Germinal center (tissue), 1 donor: ENCODE results near the gene COQ3.
A peak's percentile ranks its signal among the peaks of the same experiment; 100 is the strongest.

Source experiments
- DNase-seq: peaks from one replicate; pipeline ENCODE4 v3.0.0; 2012; ENCODE audit warnings: mixed read lengths, low spot score

Gene COQ3, protein sequence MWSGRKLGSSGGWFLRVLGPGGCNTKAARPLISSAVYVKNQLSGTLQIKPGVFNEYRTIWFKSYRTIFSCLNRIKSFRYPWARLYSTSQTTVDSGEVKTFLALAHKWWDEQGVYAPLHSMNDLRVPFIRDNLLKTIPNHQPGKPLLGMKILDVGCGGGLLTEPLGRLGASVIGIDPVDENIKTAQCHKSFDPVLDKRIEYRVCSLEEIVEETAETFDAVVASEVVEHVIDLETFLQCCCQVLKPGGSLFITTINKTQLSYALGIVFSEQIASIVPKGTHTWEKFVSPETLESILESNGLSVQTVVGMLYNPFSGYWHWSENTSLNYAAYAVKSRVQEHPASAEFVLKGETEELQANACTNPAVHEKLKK

DNA sequence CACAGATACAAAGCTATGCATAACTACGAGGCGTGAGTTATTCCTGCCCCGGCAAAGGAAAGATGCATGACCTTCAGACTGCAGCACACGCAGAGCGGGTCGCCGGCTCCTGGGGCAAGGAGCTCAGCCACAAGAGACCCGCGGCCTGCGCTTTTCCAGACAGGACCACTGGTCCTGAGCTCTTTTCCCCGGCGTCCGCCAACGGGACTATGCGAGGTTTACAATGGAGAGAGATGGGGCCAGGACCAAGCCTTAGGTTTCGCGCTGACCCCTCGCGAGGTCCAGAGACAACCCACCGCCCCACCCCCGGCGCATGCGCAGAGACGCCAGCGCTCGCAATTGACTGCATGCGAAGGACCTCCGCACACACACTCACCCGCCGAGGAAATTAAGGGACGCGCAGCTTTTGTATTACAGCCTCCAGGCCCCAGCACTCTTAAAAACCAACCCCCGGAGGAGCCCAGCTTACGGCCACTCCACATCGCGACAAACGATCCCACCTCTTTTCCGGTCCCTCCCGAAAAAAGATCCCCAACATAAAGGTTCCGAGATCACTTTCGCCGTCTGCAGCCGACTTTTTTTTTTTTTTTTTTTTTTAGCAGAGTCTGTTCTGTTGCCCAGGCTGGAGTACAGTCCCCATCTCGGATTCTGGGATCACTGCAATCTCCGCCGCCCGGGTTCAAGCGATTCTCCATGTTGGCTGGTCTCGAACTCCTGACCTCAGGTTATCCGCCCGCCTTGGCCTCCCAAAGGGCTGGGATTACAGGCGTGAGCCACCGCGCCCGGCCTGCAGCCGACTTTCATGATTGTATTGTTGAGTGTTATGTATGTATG is at the start of gene COQ3:
Gene COQ3, minus strand, starts transcription at position 498 of the 834 bp plus-strand sequence. Its CDS starts 16 bp downstream, at position 482.
- peak; percentile 80 for DNase-seq

DNA sequence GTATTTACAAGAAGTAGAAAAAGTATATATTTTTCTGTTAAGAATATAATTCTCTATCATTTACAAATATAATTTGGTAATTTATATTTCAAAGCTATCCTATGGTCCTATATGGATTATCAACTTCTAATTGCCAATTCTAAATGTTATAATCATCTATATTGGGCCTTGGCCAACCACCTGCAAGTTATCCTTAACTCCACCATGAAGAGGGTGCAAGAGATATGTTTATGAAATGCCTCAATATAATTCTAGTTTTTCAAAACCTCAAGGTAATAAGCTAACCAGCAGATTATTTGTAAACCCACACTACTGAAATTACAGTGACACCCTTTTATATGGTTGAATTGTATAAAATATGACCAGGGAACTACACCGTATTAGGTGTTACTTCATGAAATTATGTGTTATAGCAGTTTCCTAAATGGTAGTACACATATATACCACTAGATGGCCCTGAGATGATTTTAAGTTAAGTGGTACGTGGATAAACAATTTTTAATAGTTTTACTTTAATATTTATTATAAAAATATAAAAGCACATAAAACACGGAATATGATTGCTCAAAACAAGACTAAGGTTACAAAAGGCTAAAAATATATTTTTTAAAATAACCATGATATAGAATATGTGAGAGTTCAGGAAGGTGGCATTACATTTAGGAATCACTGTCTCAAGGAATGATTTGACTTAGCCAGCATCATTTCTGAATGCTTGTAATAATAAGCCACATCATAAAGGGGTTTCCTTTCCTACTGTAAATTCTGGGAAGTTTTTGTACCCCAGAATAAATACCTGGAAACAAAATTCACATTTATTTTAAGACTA is 40.9 kb upstream of the COQ3 start:
- DNase-seq = peak; percentile 33

GRCh38 chr6:99432877-99433276 is 38.9 kb upstream of the COQ3 start:
- no peak for DNase-seq

GRCh38 chr6:99431901-99432300 is 37.9 kb upstream of the COQ3 start:
- DNase-seq = no peak

GRCh38 chr6:99427988-99428387 is 34.0 kb upstream of the COQ3 start:
- no peak for DNase-seq

DNA sequence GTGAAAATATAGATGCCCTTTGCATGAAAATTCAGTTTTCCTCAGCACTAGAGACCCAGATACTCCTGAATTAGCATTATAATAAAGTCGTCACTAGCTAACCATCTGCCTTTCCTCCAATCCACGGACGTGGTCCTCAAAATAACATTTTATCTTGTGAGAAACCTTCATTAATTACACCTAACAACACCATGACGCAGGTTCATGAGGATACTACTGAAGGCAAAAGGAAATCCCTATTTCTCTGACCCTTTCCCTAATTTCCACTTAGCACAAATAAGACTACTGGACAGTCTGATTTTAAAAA is 32.4 kb upstream of the COQ3 start:
- DNase-seq = no peak

- peak; percentile 41 for DNase-seq
These were observed 31.9 kb upstream of the COQ3 start for GRCh38 chr6:99425647-99426450.

DNA sequence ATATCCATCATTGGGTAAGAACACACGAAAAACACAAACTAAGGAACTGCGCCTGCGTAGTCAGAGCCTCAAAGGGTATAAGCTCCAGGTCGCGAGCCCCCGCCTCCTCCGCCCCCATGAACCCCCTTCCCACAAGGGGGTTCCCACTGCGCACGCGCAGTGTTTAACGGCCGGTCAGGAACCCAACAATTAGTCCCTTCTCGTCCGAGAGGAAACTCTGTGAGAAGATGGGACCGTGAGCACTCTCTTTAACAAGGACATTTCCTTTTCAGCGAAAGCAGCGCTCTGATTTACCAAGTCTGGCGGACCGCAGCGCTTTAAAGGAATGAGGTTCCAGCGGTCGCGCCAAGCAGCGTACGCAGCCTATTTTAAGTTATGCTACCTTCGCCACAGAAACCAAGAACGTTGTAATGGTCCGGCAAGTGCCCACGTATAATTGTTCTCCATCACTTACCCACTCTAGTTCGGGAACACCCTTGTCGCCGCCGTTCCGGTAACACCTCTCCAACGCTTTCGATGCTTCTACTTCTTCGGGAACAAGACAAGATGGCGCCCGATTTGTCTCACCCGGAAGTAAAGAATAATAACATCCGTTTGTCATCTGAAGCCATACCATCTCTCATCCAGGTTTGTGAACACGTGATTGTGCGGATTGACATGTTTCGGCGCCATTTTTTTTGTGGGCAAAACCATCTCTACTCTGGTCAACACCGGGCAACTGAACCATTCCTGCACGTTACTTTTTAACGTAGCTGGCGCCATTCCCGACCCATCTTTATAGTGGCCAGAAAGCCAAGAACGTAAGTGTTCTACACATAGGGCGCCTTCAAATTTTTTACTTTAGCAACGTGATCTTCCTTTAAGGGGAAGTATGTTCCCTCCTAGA is 31.0 kb upstream of the COQ3 start, which contains the start of gene PNISR:
Gene PNISR, minus strand, starts transcription at position 548 of the 886 bp plus-strand sequence. CDS start 10,649 bp downstream, outside the sequence.
- DNase-seq = peak; percentile 92

GRCh38 chr6:99424022-99424421 is 30.0 kb upstream of the COQ3 start:
- no peak for DNase-seq

DNA sequence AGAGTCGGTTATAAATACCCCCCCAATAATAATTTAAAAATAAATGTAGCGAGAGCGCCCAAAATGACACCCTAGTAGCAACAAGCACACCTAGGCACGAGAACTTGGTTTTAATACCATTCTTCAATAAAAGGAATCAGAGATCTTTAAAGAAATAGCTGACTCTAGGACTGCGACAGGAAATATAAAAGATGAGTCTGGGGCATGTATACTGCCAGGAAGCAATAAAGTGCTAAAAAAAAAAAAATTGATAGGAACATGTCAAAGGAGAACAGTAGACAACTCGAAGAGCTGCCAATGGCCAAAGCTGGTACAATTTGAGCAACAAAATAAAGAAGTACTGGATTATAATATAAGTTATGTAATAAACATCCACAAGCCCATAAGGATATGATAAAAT is 28.9 kb upstream of the COQ3 start:
- no peak for DNase-seq

DNA sequence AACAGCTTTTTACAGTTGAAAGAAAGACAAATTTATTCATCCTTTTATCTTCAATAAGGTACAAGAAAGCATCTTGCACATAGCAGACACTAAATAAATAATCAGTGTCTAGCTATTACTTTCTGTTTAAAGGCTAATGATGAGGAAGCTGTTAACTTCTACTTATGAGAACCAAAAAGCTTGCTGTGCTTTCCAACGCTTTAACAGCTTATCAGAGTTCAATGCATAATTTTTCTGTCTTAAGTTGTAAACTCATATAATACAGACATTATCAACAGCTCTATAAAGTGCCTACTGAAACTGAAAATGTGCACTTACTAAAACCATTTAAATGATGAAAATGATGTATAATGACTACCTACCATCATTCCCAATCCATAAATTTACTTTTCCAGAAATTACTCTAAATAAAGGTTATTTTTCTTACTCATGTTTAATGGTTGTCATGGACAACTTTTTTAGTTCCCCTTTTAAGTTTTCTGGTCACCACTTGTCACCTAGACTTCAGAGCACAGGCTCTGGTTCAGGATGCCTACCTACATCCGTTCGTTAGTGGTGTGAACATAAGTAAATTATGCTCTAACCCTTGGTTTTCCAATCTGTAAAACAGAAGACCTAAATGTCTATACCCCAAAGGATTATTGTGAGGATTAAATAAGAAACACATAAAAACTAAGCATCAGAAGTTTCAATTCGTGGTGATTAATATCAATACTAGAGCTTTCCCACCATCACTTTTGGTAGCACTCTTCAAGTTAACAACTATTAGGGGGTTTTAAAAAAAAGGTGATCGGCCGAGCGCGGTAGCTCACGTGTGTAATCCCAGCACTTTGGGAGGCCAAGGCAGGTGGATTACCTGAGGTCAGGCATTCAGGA is 23.1 kb upstream of the COQ3 start:
- no peak for DNase-seq

DNA sequence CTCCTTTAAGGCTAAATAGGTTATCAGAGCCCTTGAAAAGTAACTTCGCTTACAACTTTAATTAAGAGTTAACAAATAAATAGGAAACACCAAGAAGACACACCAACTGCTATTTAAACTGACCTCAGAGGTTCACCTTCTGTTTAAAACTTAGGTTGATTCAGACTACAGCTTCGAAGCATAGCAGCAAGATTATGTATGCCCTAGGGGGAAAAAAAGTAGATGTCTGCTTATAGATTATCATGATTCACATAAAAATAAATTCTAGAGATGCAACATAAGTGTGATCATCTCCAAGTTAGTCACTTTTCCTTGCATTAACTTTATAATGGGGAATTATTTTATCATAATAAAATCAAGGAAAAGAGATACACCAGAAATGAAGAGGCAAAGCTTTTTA is 22.2 kb upstream of the COQ3 start:
- DNase-seq = no peak

DNA sequence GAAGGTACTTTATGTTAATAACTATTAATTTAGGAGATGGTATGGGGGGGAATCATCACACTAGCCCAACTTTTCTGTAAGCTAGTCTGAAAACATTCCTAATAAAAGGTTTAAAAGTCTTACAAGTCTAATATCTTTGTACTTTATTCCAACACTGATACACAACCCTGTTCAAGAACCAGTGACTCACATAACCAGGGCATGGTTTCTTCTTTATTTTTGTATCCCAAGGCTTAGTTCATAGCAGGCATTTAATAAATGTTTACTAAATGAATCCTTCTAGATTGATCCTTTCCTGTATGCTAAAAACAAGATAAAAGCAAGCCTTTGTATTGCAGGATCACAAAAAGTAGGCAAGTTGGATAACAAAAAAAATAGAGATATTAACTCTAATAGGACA is 21.5 kb upstream of the COQ3 start:
- no peak for DNase-seq

- DNase-seq = no peak
These were observed 18.1 kb upstream of the COQ3 start for GRCh38 chr6:99412065-99412464.

DNA sequence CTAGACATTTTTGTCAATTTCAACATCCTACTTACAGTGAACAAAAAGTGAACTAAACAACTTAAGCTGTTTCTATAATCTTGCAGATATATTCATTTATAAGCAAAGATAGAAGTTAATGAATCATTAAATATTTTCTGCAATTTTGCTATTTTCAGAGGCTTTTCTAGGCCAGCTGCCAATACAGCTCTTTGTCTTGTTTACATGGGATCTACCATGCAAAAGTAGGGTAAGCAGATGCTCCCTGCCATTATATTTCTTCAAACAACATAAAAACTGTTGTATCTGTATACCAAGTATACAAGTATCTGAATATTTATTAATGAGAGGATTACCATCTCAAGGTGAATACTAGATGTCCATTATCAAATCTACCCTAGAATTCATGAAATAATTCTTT is 15.7 kb upstream of the COQ3 start:
- DNase-seq = no peak

DNA sequence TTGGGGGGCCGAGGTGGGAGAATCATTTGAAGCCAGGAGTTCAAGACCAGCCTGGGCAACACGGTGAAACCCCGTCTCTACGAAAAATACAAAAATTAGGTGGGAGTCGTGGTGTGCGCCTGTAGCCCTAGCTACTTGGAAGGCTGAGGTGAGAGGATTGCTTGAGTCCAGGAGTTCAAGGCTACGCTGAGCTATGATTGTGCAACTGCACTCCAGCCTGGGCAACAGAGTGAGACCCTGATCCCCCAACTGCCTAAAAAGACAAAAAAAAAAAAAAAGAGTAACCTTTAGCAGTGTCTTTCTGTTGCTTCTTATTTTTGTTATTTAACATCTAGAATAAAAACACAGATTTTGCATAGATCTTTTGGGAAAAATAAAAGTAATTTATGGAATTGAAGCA is 13.1 kb upstream of the COQ3 start:
- DNase-seq = no peak

GRCh38 chr6:99402448-99402847 is 8.5 kb upstream of the COQ3 start:
- no peak for DNase-seq

DNA sequence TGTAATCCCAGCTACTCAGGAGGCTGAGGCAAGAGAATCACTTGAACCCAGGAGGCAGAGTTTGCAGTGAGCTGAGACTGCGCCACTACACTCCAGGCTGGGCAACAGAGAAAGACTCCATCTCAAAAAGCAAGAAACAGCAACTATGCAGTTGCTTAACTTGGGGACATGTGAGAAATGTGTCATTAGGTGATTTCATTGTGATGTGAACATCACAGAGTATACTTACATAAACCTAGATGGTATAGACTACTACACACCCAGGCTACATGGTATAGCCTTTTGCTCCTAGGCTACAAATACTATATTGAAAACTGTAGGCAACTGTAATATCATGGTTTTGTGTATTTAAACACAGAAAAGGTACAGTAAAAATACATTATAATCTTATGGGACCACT is 3.3 kb upstream of the COQ3 start:
- DNase-seq = no peak

DNA sequence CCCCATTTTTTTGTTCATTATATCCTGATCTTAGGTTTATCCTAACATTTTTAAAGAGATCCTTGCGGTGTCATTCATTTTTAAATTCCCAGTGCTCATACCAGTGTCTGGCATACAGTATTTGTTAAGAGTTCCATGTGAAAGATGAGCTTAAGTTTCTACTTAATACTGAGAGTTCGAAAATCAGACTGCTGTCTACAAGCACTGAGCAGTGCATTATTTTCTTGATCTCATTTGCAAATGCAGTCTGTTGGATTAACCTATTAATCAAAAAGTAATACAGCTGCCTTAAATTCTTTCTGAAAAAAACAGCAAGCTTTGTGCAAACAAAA is 663 bp downstream of the COQ3 start:
- no peak for DNase-seq

GRCh38 chr6:99390896-99391295 is 3.1 kb downstream of the COQ3 start:
- DNase-seq = no peak
